Vagina (tissue), 2 donors: ENCODE measurements around the gene POLA2.

ENCODE experiments used
- POLR2A ChIP-seq, 2 donors: fragments of 450-650 bp; IDR thresholded peaks; one replicate each; pipeline ENCODE4 v1.6.1; 2017; ENCODE audit warnings: antibody characterized with exemption in 2 of 2, mild to moderate bottlenecking in 2 of 2, moderate library complexity in 2 of 2
- POLR2AphosphoS5 ChIP-seq, 2 donors: sonication (generic); formaldehyde crosslinking; IDR thresholded peaks; one replicate each; pipeline ENCODE4 v1.9.0; 2017; ENCODE audit warnings: antibody characterized with exemption in 2 of 2, mild to moderate bottlenecking in 2 of 2, low read depth in 1 of 2; ENCODE audit not compliant: insufficient read depth in 1 of 2

GRCh38 chr11:65254724-65255123 lies 7.0 kb upstream of the POLA2 start:
- TF ChIP-seq POLR2AphosphoS5 (IDR thresholded peaks at IDR 0.05; ENCODE audit: insufficient read depth in 1 of 2, low read depth in 1 of 2): no peak
- TF ChIP-seq POLR2A (IDR thresholded peaks at IDR 0.05): no peak
